Naive thymus-derived CD8-positive, alpha-beta T cell (primary cell): ENCODE data around the gene CCSER1. TPM values are rescaled to one million over a fixed set of nuclear protein-coding genes. Genes with fewer than 3 reads are reported as not detected.

Experiments used
- ATAC-seq, 2 donors: fragments of 150-1000 bp; cut with Tn5 transposase in 1 of 2; sonication (Bioruptor Pico), chemical (Tn5 transposase) in 1 of 2; 1 replicate in 1 of 2; 2 replicates in 1 of 2; pipeline ENCODE4 v1.10.0; 2021; ENCODE audit warnings: mild to moderate bottlenecking in 2 of 2, moderate library complexity in 2 of 2
- POLR2A ChIA-PET: fragments of 350-600 bp; sonication (Branson Sonifier 250); formaldehyde crosslinking; loops from one replicate; lab custom pipeline; 2021; ENCODE audit warnings: antibody characterized with exemption; lab: Charles Lee
- DNase-seq, 10 donors: peaks; one replicate each; pipeline versions ENCODE4 v3.0.0 to v3.0.0-alpha.2; 2020 to 2022
- H3K27ac Mint-ChIP-seq, 10 donors: one replicate each; pipeline ENCODE4 v1.8.0; 2020 to 2022; ENCODE audit warnings: mild to moderate bottlenecking in 10 of 10, mixed read lengths in 10 of 10, moderate library complexity in 4 of 10, inconsistent platforms in 1 of 10
- H3K27me3 Mint-ChIP-seq, 5 donors: one replicate each; pipeline ENCODE4 v1.8.0; 2021 to 2022; ENCODE audit warnings: mixed read lengths in 5 of 5
- H3K36me3 Mint-ChIP-seq, 3 donors: one replicate each; pipeline ENCODE4 v1.8.0; 2020 to 2022; ENCODE audit warnings: mixed read lengths in 3 of 3, mild to moderate bottlenecking in 2 of 3, inconsistent platforms in 1 of 3
- H3K4me1 Mint-ChIP-seq, 4 donors: one replicate each; pipeline ENCODE4 v1.8.0; 2021 to 2022; ENCODE audit warnings: mixed read lengths in 4 of 4
- H3K4me3 Mint-ChIP-seq, 10 donors: one replicate each; pipeline ENCODE4 v1.8.0; 2020 to 2022; ENCODE audit warnings: mild to moderate bottlenecking in 10 of 10, mixed read lengths in 10 of 10, moderate library complexity in 6 of 10, inconsistent platforms in 1 of 10
- H3K9me3 Mint-ChIP-seq, 9 donors: one replicate each; pipeline ENCODE4 v1.8.0; 2020 to 2022; ENCODE audit warnings: mixed read lengths in 9 of 9, mild to moderate bottlenecking in 3 of 9, inconsistent platforms in 1 of 9, moderate library complexity in 1 of 9
- polyA plus RNA-seq, 3 donors: library from polyadenylated mRNA; unstranded; fragments of 300-500 nt; fragmentation: Illumina TruSeq; gene quantifications; one replicate each; pipeline ENCODE4 v1.2.3, GENCODE V29; 2021
- total RNA-seq, 8 experiments: library from RNA in 2 of 8; stranded (reverse) in 2 of 8; gene quantifications; one replicate each; pipeline ENCODE4 v1.2.3 and lab custom pipeline; 2021 to 2026

The CCSER1 gene
- total and polyA plus RNA-seq, 5 experiments from 2014 or later = 0.19 to 0.47 TPM; not detected in 3

DNA sequence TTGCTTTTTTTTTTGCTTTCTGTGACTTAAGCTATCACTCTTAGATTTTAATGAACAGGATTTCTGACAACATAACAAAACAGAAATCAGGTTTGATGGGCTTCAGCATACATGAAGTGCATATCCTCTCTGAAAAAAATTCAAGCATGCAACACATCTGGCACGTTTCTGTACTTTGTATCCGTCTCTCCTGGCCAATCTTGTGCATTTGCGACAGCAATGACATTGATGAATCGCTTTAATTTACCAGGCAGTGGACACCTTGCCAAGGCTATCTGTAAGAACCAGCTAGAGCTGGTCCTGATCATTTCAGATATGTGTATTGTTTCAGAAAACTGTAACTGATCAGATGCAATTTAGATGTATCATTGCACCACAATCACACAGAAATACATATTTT lies 93.3 kb downstream of the CCSER1 start:
- H3K4me1 Mint-ChIP-seq = no peaks in the 10 kb centered on the region
- no peak overlapping the region for H3K4me3 Mint-ChIP-seq
- no peak overlapping the region for H3K27ac Mint-ChIP-seq
- peaks cover 0 to 3% (median 0%) of the 10 kb centered on the region in 5 donors for H3K27me3 Mint-ChIP-seq
- POLR2A ChIA-PET = no interaction called here
- peaks cover 0 to 3% (median 0%) of the 10 kb centered on the region in 9 donors for H3K9me3 Mint-ChIP-seq
- H3K36me3 Mint-ChIP-seq = no peaks in the 10 kb centered on the region
- ATAC-seq (no peak), DNase-seq (no peak)

- no peak for ATAC-seq
- peaks cover 0 to 4% (median 0%) of the 10 kb centered on the region in 5 donors for H3K27me3 Mint-ChIP-seq
- no peak for DNase-seq
Measured at GRCh38 chr4:90226734-90227133, 99.5 kb downstream of the CCSER1 start.

DNA sequence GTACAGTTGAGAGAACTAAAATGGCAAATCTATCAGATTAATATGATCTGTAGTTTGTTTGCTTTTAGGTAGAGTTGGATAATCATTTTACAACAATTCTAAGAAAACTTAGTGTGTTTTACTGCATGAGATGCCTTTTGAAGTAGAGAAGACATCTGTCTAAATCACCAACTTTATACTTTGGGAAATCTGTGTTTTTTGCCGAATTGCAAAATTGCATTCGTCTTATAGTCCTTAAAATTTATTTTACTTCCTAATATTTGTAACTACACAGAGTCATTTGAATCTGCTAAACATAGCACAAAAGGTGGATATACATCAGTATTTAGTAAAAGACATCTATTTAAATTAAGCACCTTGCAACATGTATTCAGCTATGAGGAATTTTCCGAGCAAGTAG lies 100.0 kb downstream of the CCSER1 start:
- no peaks in the 10 kb centered on the region for H3K36me3 Mint-ChIP-seq
- POLR2A ChIA-PET = no interaction called here

More at GRCh38 chr4:90226734-90227133, 99.5 kb downstream of the CCSER1 start:
- POLR2A ChIA-PET = no interaction called here
- Mint-ChIP-seq H3K27ac (no peak overlapping the region), H3K36me3 (no peaks in the 10 kb centered on the region), H3K9me3 (peaks cover 0 to 17% (median 4%) of the 10 kb centered on the region in 9 donors), H3K4me1 (no peaks in the 10 kb centered on the region), H3K4me3 (no peak overlapping the region)

GRCh38 chr4:90234916-90235547 lies 107.8 kb downstream of the CCSER1 start:
- Mint-ChIP-seq H3K9me3 (peaks cover 0 to 3% (median 0%) of the 10 kb centered on the region in 9 donors), H3K36me3 (no peaks in the 10 kb centered on the region), H3K27ac (no peak overlapping the region), H3K4me1 (no peaks in the 10 kb centered on the region), H3K27me3 (no peaks in the 10 kb centered on the region), H3K4me3 (no peak overlapping the region)
- POLR2A ChIA-PET = no interaction called here
- ATAC-seq (no peak), DNase-seq (no peak)

More for the DNA sequence above, 100.0 kb downstream of the CCSER1 start:
- peaks cover 0 to 17% (median 4%) of the 10 kb centered on the region in 9 donors for H3K9me3 Mint-ChIP-seq
- H3K27ac Mint-ChIP-seq = no peak overlapping the region
- no peaks in the 10 kb centered on the region for H3K4me1 Mint-ChIP-seq
- peaks cover 0 to 4% (median 0%) of the 10 kb centered on the region in 5 donors for H3K27me3 Mint-ChIP-seq
- ATAC-seq = no peak
- no peak for DNase-seq
- H3K4me3 Mint-ChIP-seq = no peak overlapping the region

GRCh38 chr4:90237751-90238530 lies 110.7 kb downstream of the CCSER1 start:
- POLR2A ChIA-PET = no interaction called here
- no peaks in the 10 kb centered on the region for H3K4me1 Mint-ChIP-seq
- no peak for DNase-seq
- no peaks in the 10 kb centered on the region for H3K36me3 Mint-ChIP-seq
- peaks cover 0 to 3% (median 0%) of the 10 kb centered on the region in 9 donors for H3K9me3 Mint-ChIP-seq
- no peak overlapping the region for H3K27ac Mint-ChIP-seq
- peaks cover 0 to 2% (median 0%) of the 10 kb centered on the region in 5 donors for H3K27me3 Mint-ChIP-seq
- no peak overlapping the region for H3K4me3 Mint-ChIP-seq
- ATAC-seq = no peak

DNA sequence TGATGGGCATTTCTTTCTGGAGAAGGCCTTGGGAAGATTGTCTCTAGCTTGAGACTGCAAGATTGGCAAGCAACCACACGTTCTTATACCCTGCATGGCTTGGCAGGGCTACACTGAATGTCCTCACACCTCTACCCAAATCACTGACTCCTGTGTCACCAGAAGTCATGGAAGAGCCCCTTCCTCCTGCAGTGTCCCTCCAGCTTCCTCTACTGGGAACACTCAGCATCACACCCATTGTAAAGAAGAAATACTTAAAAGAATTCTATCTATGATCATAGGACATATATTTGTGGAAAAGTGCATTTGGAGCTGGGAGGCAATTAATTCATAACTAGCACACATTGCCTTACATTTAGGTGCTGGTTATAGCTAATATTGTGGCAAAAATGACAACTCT lies 113.1 kb downstream of the CCSER1 start:
- no peaks in the 10 kb centered on the region for H3K4me1 Mint-ChIP-seq
- no peak overlapping the region for H3K4me3 Mint-ChIP-seq
- POLR2A ChIA-PET = no interaction called here
- ATAC-seq = no peak
- H3K9me3 Mint-ChIP-seq = peaks cover 0 to 1% (median 0%) of the 10 kb centered on the region in 9 donors
- no peak overlapping the region for H3K27ac Mint-ChIP-seq
- H3K36me3 Mint-ChIP-seq = no peaks in the 10 kb centered on the region
- no peak for DNase-seq
- H3K27me3 Mint-ChIP-seq = peaks cover 0 to 2% (median 0%) of the 10 kb centered on the region in 5 donors

GRCh38 chr4:90241008-90241407 lies 113.8 kb downstream of the CCSER1 start:
- no peak for DNase-seq
- POLR2A ChIA-PET = no interaction called here
- Mint-ChIP-seq H3K4me3 (no peak overlapping the region), H3K9me3 (peaks cover 0 to 1% (median 0%) of the 10 kb centered on the region in 9 donors), H3K4me1 (no peaks in the 10 kb centered on the region), H3K27me3 (peaks cover 0 to 2% (median 0%) of the 10 kb centered on the region in 5 donors), H3K27ac (no peak overlapping the region), H3K36me3 (no peaks in the 10 kb centered on the region)
- ATAC-seq = no peak

- no peaks in the 10 kb centered on the region for H3K36me3 Mint-ChIP-seq
- H3K27ac Mint-ChIP-seq = no peak overlapping the region
- H3K9me3 Mint-ChIP-seq = no peaks in the 10 kb centered on the region
- H3K4me3 Mint-ChIP-seq = no peak overlapping the region
- POLR2A ChIA-PET = no interaction called here
- ATAC-seq (no peak), DNase-seq (no peak)
- H3K27me3 Mint-ChIP-seq = no peaks in the 10 kb centered on the region
- no peaks in the 10 kb centered on the region for H3K4me1 Mint-ChIP-seq
Measured at GRCh38 chr4:90245837-90246236, 118.6 kb downstream of the CCSER1 start.

DNA sequence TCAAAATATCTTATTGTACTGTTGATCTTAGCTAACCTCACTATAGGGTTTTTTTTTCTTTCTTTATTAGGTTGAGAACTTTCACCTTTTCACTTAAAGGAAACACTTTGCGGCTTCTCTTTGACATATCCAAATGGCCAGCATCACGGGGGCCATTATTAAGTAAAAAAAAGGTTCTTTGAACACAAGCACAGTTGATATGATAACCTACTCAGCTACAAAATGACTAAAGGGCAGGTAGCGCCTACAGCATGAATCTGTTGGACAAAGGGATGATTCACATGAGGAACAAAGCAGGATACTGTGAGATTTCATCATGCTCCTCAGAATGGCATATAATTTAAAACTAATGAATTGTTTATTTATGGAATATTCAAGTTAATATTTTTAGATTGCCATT lies 119.6 kb downstream of the CCSER1 start:
- Mint-ChIP-seq H3K36me3 (no peaks in the 10 kb centered on the region), H3K4me1 (no peaks in the 10 kb centered on the region), H3K9me3 (no peaks in the 10 kb centered on the region), H3K27ac (no peak overlapping the region), H3K27me3 (no peaks in the 10 kb centered on the region), H3K4me3 (no peak overlapping the region)
- POLR2A ChIA-PET = no interaction called here
- ATAC-seq (no peak), DNase-seq (no peak)

DNA sequence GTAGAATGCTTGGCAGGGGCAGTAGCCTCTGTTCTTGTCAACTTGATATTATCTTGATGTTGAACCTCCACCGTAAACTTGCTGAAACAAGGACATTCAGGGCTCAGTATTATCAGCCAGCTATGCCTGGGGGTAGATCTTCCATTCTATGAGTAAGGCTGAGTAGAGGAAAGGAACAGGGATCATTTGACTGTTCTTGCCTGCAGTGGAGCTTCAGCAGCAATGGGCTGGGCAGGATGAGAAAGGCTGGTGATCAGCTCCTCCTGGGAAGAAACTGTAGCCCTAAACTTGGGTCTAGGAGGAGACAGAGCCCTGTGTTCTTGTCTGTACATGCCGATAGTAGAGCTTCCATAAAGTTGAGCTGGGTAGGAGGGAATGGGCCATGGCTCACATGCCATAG lies 127.2 kb downstream of the CCSER1 start:
- Mint-ChIP-seq H3K4me1 (no peaks in the 10 kb centered on the region), H3K36me3 (no peaks in the 10 kb centered on the region), H3K27me3 (no peaks in the 10 kb centered on the region), H3K4me3 (no peak overlapping the region), H3K9me3 (peaks cover 0 to 8% (median 2%) of the 10 kb centered on the region in 9 donors), H3K27ac (no peak overlapping the region)
- no peak for DNase-seq
- no peak for ATAC-seq
- POLR2A ChIA-PET = no interaction called here

DNA sequence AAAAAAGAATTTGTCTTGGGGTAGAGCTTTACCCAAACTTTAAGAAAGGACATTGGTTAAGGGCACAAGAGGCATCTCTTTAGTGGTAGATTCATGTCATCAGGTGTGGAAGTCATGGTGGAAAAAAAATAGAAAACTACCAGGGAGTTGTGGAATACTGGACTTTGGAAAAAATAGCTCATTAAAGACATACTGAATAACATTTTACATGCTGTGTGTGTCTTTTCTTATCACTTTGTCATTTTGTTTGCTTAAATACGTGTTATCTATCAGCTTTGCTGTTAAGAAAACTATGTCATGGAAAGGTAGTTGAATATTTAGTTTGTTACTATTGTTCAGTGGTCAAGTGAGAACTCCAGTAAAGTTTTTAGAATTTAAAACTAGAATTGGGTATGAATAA lies 147.0 kb downstream of the CCSER1 start:
- Mint-ChIP-seq H3K9me3 (peaks cover 0 to 30% (median 8%) of the 10 kb centered on the region in 9 donors), H3K4me1 (no peaks in the 10 kb centered on the region), H3K27ac (no peak overlapping the region), H3K27me3 (no peaks in the 10 kb centered on the region), H3K36me3 (peaks cover 0 to 1% (median 0%) of the 10 kb centered on the region in 3 donors), H3K4me3 (no peak overlapping the region)
- POLR2A ChIA-PET = no interaction called here
- ATAC-seq (no peak), DNase-seq (no peak)

GRCh38 chr4:90280954-90281353 lies 153.8 kb downstream of the CCSER1 start:
- Mint-ChIP-seq H3K4me1 (no peaks in the 10 kb centered on the region), H3K9me3 (peaks cover 0 to 3% (median 0%) of the 10 kb centered on the region in 9 donors), H3K4me3 (no peak overlapping the region), H3K36me3 (no peaks in the 10 kb centered on the region), H3K27ac (peak overlapping the region in 1 of 10 donors; percentile 70), H3K27me3 (no peaks in the 10 kb centered on the region)
- DNase-seq (no peak), ATAC-seq (no peak)
- POLR2A ChIA-PET = no interaction called here

GRCh38 chr4:90281541-90282355 lies 154.6 kb downstream of the CCSER1 start:
- Mint-ChIP-seq H3K4me3 (no peak overlapping the region), H3K9me3 (peaks cover 0 to 3% (median 0%) of the 10 kb centered on the region in 9 donors), H3K27me3 (no peaks in the 10 kb centered on the region), H3K4me1 (no peaks in the 10 kb centered on the region), H3K36me3 (no peaks in the 10 kb centered on the region), H3K27ac (no peak overlapping the region)
- POLR2A ChIA-PET = no interaction called here
- no peak for DNase-seq
- no peak for ATAC-seq
